SK-N-SH (cell line): ENCODE measurements around the gene MRPL21. TPM values are rescaled to one million over a fixed set of nuclear protein-coding genes. Genes with fewer than 3 reads are reported as not detected.

Experiments used
- CTCF ChIA-PET: fragments of 300-600, 350-600 bp; formaldehyde crosslinking; extraction: SDS; loops from one replicate; lab custom pipeline; 2021; lab: Yijun Ruan, JAX
- POLR2A ChIA-PET: fragments of 350-600 bp; sonication (Branson Sonifier 250); formaldehyde crosslinking; extraction: SDS; loops from one replicate; lab custom pipeline; 2020; ENCODE audit warnings: antibody characterized with exemption, inconsistent platforms; lab: Yijun Ruan, JAX
- DNase-seq: peaks from one replicate; pipeline ENCODE4 v3.0.0; 2012
- H2AFZ ChIP-seq: fragments of 200-600 bp; sonication (generic); 2 replicates; pipeline ENCODE4 v1.8.1; 2016; ENCODE audit warnings: antibody characterized with exemption, mild to moderate bottlenecking, low read depth
- H3F3A ChIP-seq: fragments of 200-600 bp; sonication (generic); replicated peaks from 2 replicates; pipeline ENCODE3; 2016; ENCODE audit warnings: antibody characterized with exemption, mild to moderate bottlenecking; ENCODE audit not compliant: insufficient read depth
- H3K27ac ChIP-seq, 2 experiments: fragments of 200-500 bp in 1 of 2; fragments of 200-600 bp in 1 of 2; sonication (Bioruptor generic) in 1 of 2; sonication (generic), shearing (Covaris generic) in 1 of 2; 2 replicates each; pipeline versions ENCODE4 v1.5.1 to v1.6.1; 2014 to 2016; ENCODE audit warnings: low read depth in 2 of 2, inconsistent platforms in 1 of 2, low read length in 1 of 2, mild to moderate bottlenecking in 1 of 2, mixed read lengths in 1 of 2
- H3K27me3 ChIP-seq: fragments of 200-600 bp; sonication (generic), shearing (Covaris generic); 2 replicates; pipeline ENCODE4 v1.6.1; 2016; ENCODE audit warnings: mixed run types; ENCODE audit not compliant: insufficient read depth
- H3K36me3 ChIP-seq, 2 experiments: fragments of 200-500 bp in 1 of 2; fragments of 200-600 bp in 1 of 2; sonication (Bioruptor generic) in 1 of 2; sonication (generic) in 1 of 2; replicated peaks in 1 of 2; 2 replicates each; pipeline versions ENCODE3 to v1.5.1; 2014 to 2016; ENCODE audit warnings: low read length in 1 of 2, mild to moderate bottlenecking in 1 of 2; ENCODE audit not compliant: insufficient read depth in 2 of 2, control insufficient read depth in 1 of 2
- H3K4me1 ChIP-seq, 2 experiments: fragments of 200-500 bp in 1 of 2; fragments of 200-600 bp in 1 of 2; sonication (Bioruptor generic) in 1 of 2; sonication (generic), shearing (Covaris generic) in 1 of 2; 2 replicates each; pipeline versions ENCODE4 v1.5.1 to v1.6.1; 2014 to 2016; ENCODE audit warnings: low read depth in 1 of 2, low read length in 1 of 2, mixed run types in 1 of 2; ENCODE audit not compliant: insufficient read depth in 2 of 2, control insufficient read depth in 1 of 2
- H3K4me2 ChIP-seq: fragments of 200-600 bp; sonication (generic), shearing (Covaris generic); 2 replicates; pipeline ENCODE4 v1.6.1; 2017; ENCODE audit warnings: mixed run types
- H3K4me3 ChIP-seq, 2 experiments: fragments of 200-500 bp in 1 of 2; fragments of 200-600 bp in 1 of 2; sonication (Bioruptor generic) in 1 of 2; sonication (generic), shearing (Covaris generic) in 1 of 2; 2 replicates each; pipeline versions ENCODE4 v1.5.1 to v1.8.1; 2014 to 2016; ENCODE audit warnings: low read depth in 2 of 2, inconsistent platforms in 1 of 2, low read length in 1 of 2, mild to moderate bottlenecking in 1 of 2, mixed read lengths in 1 of 2, moderate library complexity in 1 of 2
- H3K79me2 ChIP-seq: fragments of 200-600 bp; sonication (generic); 2 replicates; pipeline ENCODE4 v1.8.1; 2017; ENCODE audit warnings: mild to moderate bottlenecking; ENCODE audit not compliant: insufficient read depth
- H3K9ac ChIP-seq: fragments of 200-600 bp; sonication (generic); 2 replicates; pipeline ENCODE4 v1.6.1; 2017; ENCODE audit warnings: mixed run types
- H3K9me2 ChIP-seq: fragments of 200-600 bp; sonication (generic); 2 replicates; pipeline ENCODE4 v1.6.1; 2017; ENCODE audit warnings: mixed run types
- H3K9me3 ChIP-seq: fragments of 200-600 bp; sonication (generic); 2 replicates; pipeline ENCODE4 v1.6.1; 2017; ENCODE audit warnings: mixed run types, mild to moderate bottlenecking, moderate library complexity
- H4K20me1 ChIP-seq: fragments of 200-600 bp; sonication (generic); 2 replicates; pipeline ENCODE4 v1.6.1; 2017; ENCODE audit warnings: mild to moderate bottlenecking, mixed run types; ENCODE audit not compliant: insufficient read depth
- EZH2phosphoT487 ChIP-seq: fragments of 200-600 bp; sonication (generic); IDR thresholded peaks from 2 replicates; pipeline ENCODE4 v1.6.1; 2017; ENCODE audit warnings: low read depth, mixed run types, mild to moderate bottlenecking, antibody characterized with exemption, moderate library complexity, borderline replicate concordance
- FOSL2 ChIP-seq: IDR thresholded peaks from 2 replicates; pipeline ENCODE4 v1.4.0; 2012; ENCODE audit warnings: low read depth, mild to moderate bottlenecking, moderate library complexity, borderline replicate concordance
- FOXJ3 ChIP-seq: sonication (generic); formaldehyde crosslinking; IDR thresholded peaks from 2 replicates; pipeline ENCODE4 v1.5.1; 2020; ENCODE audit warnings: mild to moderate bottlenecking, missing genetic modification reagents
- GABPA ChIP-seq: IDR thresholded peaks from 2 replicates; pipeline ENCODE4 v1.4.0; 2012; ENCODE audit warnings: low read depth, mild to moderate bottlenecking
- GATA2 ChIP-seq: sonication (generic); formaldehyde crosslinking; IDR thresholded peaks from 2 replicates; pipeline ENCODE4 v1.5.0; 2020; ENCODE audit warnings: mild to moderate bottlenecking, missing genetic modification reagents
- MEF2A ChIP-seq: IDR thresholded peaks from 2 replicates; pipeline ENCODE4 v1.4.0; 2012; ENCODE audit warnings: low read depth, borderline replicate concordance
- NFIC ChIP-seq: IDR thresholded peaks from 2 replicates; pipeline ENCODE4 v1.4.0; 2012; ENCODE audit warnings: borderline replicate concordance
- NRF1 ChIP-seq: IDR thresholded peaks from 2 replicates; pipeline ENCODE4 v1.6.1; 2012; ENCODE audit warnings: low read depth, mild to moderate bottlenecking, low read length
- POLR2AphosphoS5 ChIP-seq: IDR thresholded peaks from 2 replicates; pipeline ENCODE4 v1.6.1; 2012; ENCODE audit warnings: low read depth, low read length
- RCOR1 ChIP-seq: fragments of 150-350 bp; IDR thresholded peaks from 2 replicates; pipeline ENCODE4 v1.6.1; 2017; ENCODE audit warnings: antibody characterized with exemption, low read length
- RFX5 ChIP-seq: IDR thresholded peaks from 2 replicates; pipeline ENCODE4 v1.6.1; 2012; ENCODE audit warnings: mild to moderate bottlenecking, improper control_type of control experiment, low read length
- RXRA ChIP-seq: IDR thresholded peaks from 2 replicates; pipeline ENCODE4 v1.4.0; 2012; ENCODE audit warnings: low read depth, mild to moderate bottlenecking, borderline replicate concordance
- SMC3 ChIP-seq: IDR thresholded peaks from 2 replicates; pipeline ENCODE4 v1.6.1; 2012; ENCODE audit warnings: low read depth, low read length, improper control_type of control experiment
- TCF12 ChIP-seq: IDR thresholded peaks from 2 replicates; pipeline ENCODE4 v1.4.0; 2012
- WGBS: methylation state at CpG from one replicate; pipeline ENCODE4 v1.1.6; 2017; ENCODE audit warnings: low lambda C conversion rate; 5-methylcytosine and 5-hydroxymethylcytosine counted together
- polyA plus RNA-seq, 3 experiments: library from polyadenylated mRNA; depleted of rRNA; stranded (reverse); fragments of >200 nt; gene quantifications; 2 replicates each; pipeline ENCODE4 v1.2.3, GENCODE V29; 2012
- TF ChIP-seq, protein P1 (sequence below): IDR thresholded peaks from 2 replicates; pipeline ENCODE4 v1.6.1; 2012; ENCODE audit warnings: mild to moderate bottlenecking, low read depth, low read length, moderate library complexity
- TF ChIP-seq, protein P2 (sequence below): IDR thresholded peaks from 2 replicates; pipeline ENCODE4; 2012
- TF ChIP-seq, protein P3 (sequence below): fragments of 150-350 bp; IDR thresholded peaks from 2 replicates; pipeline ENCODE4 v1.6.1; 2017; ENCODE audit warnings: antibody characterized with exemption, low read length, low read depth, borderline replicate concordance

MRPL21 gene
- polyA plus RNA-seq, 1 of the 3 experiments (the other 2 are of a cell fraction) = 125 TPM

DNA sequence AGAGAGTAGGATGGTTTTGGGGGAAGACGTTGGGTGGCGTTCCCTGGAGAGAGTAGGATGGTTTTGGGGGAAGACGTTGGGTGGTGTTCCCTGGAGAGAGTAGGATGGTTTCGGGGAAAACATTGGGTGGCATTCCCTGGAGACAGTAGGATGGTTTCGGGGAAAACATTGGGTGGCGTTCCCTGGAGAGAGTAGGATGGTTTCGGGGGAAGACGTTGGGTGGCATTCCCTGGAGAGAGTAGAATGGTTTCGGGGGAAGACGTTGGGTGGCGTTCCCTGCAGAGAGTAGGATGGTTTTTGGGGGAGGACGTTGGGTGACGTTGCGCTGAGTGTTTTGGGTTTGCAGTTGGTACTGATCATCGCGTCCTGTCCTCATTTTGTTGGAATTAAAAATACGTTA, 28.3 kb upstream of the MRPL21 start (continued):
- TF ChIP-seq, protein P1, sequence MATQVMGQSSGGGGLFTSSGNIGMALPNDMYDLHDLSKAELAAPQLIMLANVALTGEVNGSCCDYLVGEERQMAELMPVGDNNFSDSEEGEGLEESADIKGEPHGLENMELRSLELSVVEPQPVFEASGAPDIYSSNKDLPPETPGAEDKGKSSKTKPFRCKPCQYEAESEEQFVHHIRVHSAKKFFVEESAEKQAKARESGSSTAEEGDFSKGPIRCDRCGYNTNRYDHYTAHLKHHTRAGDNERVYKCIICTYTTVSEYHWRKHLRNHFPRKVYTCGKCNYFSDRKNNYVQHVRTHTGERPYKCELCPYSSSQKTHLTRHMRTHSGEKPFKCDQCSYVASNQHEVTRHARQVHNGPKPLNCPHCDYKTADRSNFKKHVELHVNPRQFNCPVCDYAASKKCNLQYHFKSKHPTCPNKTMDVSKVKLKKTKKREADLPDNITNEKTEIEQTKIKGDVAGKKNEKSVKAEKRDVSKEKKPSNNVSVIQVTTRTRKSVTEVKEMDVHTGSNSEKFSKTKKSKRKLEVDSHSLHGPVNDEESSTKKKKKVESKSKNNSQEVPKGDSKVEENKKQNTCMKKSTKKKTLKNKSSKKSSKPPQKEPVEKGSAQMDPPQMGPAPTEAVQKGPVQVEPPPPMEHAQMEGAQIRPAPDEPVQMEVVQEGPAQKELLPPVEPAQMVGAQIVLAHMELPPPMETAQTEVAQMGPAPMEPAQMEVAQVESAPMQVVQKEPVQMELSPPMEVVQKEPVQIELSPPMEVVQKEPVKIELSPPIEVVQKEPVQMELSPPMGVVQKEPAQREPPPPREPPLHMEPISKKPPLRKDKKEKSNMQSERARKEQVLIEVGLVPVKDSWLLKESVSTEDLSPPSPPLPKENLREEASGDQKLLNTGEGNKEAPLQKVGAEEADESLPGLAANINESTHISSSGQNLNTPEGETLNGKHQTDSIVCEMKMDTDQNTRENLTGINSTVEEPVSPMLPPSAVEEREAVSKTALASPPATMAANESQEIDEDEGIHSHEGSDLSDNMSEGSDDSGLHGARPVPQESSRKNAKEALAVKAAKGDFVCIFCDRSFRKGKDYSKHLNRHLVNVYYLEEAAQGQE = no peak

DNA sequence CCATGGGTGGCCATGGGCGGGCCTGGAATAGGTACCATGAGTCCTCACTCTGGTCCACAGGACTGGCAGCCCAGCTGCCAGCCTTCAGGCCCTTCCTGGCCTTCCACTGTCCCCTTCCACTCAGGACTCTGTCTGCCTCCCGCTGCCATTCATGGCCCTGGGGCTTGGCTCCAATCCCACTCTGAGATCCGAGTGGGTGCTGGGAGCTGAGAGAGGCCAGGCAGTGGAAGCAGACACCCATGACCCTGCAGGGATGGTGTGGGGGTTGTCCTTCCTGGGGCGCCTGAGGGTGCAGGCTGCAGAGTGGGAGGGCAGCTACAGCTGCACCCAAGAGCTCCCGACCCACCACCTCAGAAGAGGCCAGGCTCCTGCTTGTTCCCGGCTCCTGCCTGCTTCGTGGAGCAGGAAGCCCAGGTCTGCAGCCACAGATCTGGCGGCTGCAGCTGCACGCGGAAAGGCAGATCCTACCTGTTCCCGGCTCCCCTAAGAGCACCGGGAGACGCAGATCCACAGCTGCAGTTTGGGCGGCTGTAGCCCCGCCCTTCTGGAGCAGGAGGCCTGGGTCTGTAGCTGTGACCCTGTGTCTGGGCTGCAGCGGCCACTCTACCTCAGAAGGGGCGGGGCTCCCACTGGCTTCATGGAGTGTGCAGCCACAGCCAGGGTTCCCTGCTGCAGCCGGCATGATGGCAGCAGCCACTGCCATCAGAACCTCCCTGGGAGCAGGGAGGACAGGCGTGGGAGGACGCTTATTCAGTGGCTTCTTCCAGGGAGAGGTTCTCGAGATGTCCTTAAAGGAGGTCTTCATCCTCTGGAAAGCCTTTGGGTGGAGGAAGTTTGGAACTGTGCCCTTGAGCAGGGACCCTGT, 27.6 kb upstream of the MRPL21 start:
- Histone ChIP-seq H3K36me3 (peaks cover 21 to 65% of the 10 kb centered on the region in 2 experiments), H3K27ac (no peak overlapping the region), H3K9me3 (no peaks in the 10 kb centered on the region), H4K20me1 (no peaks in the 10 kb centered on the region), H3K27me3 (no peaks in the 10 kb centered on the region), H3F3A (no peaks in the 10 kb centered on the region), H3K4me2 (no peak overlapping the region), H2AFZ (no peak overlapping the region), H3K4me1 (no peaks in the 10 kb centered on the region; a peak in 1 of 4 replicates), H3K79me2 (no peaks in the 10 kb centered on the region), H3K9ac (no peak overlapping the region), H3K4me3 (no peak overlapping the region), H3K9me2 (no peaks in the 10 kb centered on the region)
- POLR2A ChIA-PET = no interaction called here
- 97% methylated on average over 6 of the region's 21 CpGs for WGBS
- DNase-seq = no peak
- TF ChIP-seq RXRA = no peak
- CTCF ChIA-PET = no interaction called here

DNA sequence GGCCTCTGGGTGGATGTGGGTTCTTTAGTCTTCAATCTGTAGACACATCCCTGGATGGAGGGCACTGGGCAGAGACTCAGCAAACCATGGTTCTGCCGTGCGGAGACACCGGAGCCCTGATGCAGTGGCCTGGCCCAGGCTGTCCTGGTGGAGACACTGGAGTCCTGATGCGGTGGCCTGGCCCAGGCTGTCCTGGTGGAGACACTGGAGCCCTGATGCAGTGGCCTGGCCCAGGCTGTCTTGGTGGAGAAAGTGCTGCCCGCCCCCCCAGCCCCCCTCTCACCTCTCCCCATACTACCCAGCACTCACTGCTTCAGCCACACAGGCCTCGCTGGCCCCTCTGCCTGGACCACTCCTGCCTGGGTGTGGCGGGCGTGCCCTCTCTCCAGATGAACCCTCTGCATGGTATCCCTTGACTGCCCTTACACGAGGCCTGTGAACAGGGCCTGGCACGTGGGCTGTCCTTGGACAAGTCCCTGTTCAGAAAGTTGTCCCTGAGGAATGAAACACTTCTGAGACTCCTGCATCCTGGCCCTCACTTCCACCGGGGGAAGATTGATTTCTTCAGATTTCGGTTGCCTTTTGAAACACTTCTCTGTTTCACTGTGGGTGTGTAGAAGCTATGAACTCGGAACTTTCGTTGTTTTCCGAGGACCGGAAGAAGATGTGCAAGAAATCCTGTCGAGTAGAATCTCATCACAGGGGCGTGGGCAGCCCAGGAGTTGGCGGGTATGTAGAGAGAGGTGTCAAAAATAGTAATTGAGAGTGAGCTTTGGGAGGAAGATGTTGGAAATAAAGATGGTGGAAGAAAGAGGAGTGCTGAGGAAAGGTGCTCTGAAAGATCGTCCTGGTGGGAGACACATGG, 26.3 kb upstream of the MRPL21 start:
- Histone ChIP-seq H4K20me1 (no peaks in the 10 kb centered on the region), H3K4me2 (no peak overlapping the region), H3K9ac (no peak overlapping the region), H3K79me2 (no peaks in the 10 kb centered on the region), H2AFZ (no peak overlapping the region), H3K4me1 (no peaks in the 10 kb centered on the region; a peak in 1 of 4 replicates), H3F3A (no peaks in the 10 kb centered on the region), H3K36me3 (peaks cover 34 to 61% of the 10 kb centered on the region in 2 experiments), H3K9me3 (peaks cover 5% of the 10 kb centered on the region; the same call in 1 of the 2 replicates), H3K9me2 (no peaks in the 10 kb centered on the region), H3K4me3 (no peak overlapping the region), H3K27ac (no peak overlapping the region), H3K27me3 (no peaks in the 10 kb centered on the region)
- 96% methylated on average over 15 of the region's 20 CpGs for WGBS
- no peak for TF ChIP-seq SMC3
- TF ChIP-seq RFX5 = no peak
- no peak for TF ChIP-seq FOSL2
- TF ChIP-seq, protein P2, sequence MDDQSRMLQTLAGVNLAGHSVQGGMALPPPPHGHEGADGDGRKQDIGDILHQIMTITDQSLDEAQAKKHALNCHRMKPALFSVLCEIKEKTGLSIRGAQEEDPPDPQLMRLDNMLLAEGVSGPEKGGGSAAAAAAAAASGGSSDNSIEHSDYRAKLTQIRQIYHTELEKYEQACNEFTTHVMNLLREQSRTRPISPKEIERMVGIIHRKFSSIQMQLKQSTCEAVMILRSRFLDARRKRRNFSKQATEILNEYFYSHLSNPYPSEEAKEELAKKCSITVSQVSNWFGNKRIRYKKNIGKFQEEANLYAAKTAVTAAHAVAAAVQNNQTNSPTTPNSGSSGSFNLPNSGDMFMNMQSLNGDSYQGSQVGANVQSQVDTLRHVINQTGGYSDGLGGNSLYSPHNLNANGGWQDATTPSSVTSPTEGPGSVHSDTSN = no peak
- no peak for TF ChIP-seq NFIC
- TF ChIP-seq GATA2 (CRISPR knock-in tag) = no peak
- no peak for TF ChIP-seq FOXJ3 (CRISPR knock-in tag)
- no peak for TF ChIP-seq EZH2phosphoT487
- no peak for TF ChIP-seq MEF2A
- TF ChIP-seq POLR2AphosphoS5 = no peak
- TF ChIP-seq NRF1 = no peak
- TF ChIP-seq, protein P3, sequence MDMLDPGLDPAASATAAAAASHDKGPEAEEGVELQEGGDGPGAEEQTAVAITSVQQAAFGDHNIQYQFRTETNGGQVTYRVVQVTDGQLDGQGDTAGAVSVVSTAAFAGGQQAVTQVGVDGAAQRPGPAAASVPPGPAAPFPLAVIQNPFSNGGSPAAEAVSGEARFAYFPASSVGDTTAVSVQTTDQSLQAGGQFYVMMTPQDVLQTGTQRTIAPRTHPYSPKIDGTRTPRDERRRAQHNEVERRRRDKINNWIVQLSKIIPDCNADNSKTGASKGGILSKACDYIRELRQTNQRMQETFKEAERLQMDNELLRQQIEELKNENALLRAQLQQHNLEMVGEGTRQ = no peak
- no peak for TF ChIP-seq TCF12
- no peak for TF ChIP-seq RCOR1
- TF ChIP-seq GABPA = no peak
- ChIA-PET CTCF (interaction anchor here (0.6 to 0.7 kb wide), 2 partner anchors 25 to 235 kb away, joined by 3 read pairs; no protein-coding TSS in a partner anchor), POLR2A (no interaction called here)
- DNase-seq = no peak
